GM12874 (cell line): ENCODE results near the gene MARF1.

ENCODE experiments used
- TF ChIP-seq, protein P1 (sequence below): IDR thresholded peaks from 2 replicates; pipeline ENCODE4 v1.5.1; 2011; ENCODE audit warnings: low read depth, mild to moderate bottlenecking, control low read depth, low read length, moderate library complexity; ENCODE audit not compliant: insufficient read depth

Gene MARF1

DNA sequence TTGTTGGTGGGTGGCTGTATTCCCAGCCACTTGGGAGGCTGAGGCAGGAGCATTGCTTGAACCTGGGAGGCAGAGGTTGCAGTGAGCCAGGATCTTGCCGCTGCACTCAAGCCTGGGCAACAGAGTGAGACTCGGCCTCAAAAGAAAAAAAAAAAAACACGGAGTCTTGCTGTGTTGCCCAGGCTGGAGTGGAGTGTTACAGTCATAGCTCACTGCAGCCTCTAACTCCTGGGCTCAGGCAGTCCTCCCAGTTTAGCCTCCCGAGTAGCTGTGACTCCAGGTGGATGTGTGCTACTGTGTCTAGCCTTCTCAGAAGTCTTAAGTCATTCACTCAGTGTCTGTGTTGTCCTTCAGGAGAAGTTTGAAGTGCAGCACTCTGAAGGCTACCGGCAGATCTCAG, 34.5 kb upstream of the MARF1 start:
- TF ChIP-seq, protein P1, sequence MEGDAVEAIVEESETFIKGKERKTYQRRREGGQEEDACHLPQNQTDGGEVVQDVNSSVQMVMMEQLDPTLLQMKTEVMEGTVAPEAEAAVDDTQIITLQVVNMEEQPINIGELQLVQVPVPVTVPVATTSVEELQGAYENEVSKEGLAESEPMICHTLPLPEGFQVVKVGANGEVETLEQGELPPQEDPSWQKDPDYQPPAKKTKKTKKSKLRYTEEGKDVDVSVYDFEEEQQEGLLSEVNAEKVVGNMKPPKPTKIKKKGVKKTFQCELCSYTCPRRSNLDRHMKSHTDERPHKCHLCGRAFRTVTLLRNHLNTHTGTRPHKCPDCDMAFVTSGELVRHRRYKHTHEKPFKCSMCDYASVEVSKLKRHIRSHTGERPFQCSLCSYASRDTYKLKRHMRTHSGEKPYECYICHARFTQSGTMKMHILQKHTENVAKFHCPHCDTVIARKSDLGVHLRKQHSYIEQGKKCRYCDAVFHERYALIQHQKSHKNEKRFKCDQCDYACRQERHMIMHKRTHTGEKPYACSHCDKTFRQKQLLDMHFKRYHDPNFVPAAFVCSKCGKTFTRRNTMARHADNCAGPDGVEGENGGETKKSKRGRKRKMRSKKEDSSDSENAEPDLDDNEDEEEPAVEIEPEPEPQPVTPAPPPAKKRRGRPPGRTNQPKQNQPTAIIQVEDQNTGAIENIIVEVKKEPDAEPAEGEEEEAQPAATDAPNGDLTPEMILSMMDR: no peak

DNA sequence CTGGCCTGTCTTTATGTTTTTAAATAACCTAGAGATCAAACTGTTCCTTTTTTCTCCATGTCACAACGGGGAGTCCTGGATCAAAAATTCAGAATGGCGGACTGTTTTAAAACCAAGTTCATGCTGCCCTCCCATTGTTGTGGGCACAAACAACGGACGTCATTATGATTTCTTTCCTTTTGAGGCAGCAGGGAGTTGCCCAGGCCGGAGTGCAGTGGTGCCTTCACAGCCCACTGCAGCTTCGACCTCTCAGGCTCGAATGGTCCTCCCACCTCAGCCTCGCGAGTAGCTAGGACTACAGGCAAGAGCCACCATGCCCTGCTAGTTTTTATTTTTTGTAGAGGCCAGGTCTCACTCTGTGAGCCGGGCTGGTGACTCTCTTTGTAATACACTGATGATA, 33.6 kb upstream of the MARF1 start:
- TF ChIP-seq, protein P1: no peak

DNA sequence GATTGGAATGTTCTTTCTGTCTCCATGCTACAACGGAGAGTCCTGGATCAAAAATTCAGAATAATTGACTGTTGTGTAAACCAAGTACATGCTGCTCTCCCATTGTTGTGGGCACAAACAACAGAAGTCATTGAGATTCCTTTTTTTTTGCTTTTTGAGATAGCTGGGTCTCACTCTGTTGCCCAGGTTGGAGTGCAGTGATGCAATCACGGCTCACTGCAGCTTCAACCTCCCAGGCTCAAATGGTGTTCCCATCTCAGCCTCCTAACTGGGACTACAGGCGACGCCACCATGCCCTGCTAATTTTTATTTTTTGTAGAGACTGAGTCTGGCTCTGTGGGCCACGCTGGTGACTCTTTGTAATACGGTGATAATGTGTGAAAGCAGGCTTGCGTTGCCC, 31.6 kb upstream of the MARF1 start:
- TF ChIP-seq, protein P1: no peak

DNA sequence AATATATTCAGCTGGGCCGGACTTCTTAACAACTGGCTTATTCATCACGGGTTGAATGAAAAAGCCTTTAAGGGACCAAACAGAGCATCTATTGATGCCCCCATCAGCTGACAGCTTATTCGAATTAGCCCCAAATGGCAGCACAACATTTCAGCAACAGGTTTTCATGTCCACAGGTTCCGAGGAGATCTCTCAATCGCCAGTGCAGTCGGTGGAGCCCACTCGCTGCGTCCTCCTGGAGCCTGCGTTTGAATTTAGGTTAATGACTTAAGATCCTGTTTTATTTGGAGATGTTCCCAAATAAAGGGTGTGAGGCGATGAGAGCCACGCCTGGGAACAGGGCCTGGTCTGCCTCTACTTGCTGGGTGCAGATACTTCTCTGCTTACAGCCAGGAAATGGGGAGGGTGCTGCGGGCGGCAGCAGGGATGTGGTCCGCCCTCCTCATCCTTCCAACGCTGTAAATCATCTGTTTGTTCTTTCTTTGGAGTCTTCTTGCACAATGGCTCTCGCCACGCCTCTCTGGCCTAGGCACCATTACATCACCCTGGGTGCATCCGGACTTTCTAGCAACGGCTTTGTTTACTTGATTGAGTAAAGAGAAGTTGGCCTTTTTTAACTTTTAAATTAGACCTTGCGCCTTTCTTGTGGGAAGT, 29.7 kb upstream of the MARF1 start:
- TF ChIP-seq, protein P1: no peak

DNA sequence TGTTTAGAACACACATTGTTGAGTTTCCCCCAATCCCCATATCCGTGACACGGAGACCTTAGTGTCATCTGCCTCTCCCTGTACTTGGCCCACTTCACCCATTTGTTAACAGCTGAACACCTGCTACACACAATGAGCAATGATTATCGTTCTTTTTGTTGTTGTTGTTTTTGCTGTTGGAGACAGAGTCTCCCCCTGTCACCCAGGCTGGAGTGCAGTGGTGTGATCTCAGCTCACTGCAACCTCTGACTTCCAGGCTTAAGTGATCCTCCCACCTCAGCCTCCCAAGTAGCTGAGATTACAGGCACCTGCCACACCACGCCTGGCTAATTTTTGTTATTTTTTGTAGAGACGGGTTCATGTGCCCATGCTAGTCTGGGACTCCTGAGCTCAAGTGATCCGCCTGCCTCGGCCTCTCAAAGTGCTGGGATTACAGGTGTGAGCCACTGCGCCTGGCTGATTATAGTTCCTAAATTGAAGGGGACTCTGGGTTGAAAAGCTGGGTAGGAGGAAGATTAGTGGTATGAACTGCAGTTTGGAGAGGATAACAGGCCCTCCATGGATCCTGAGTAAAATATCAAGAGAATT, 28.7 kb upstream of the MARF1 start:
- TF ChIP-seq, protein P1: no peak

DNA sequence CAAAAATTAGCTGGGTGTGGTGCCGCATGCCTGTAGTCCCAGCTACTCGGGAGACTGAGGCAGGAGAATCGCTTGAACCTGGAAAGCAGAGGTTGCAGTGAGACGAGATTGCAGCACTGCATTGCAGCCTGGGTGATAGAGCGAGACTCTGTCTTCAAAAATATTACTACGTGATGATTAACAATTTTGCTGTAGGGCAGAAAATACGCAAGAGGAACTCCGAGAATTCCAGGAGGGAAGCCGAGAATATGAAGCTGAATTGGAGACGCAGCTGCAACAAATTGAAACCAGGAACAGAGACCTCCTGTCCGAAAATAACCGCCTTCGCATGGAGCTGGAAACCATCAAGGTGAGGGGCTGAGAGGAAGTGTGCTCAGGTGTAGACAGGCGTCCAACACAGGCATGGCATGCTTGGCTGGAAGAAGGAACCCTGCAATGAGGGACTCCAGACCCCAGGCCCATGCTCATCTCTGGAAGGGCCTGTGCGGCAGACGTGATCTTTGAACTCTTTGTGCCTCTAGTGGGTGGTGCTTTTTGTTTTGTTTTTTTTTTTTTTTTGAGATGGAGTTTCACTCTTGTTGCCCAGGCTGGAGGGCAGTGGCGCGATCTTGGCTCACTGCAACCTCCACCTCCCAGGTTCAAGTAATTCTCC, 24.3 kb upstream of the MARF1 start:
- TF ChIP-seq, protein P1: no peak

DNA sequence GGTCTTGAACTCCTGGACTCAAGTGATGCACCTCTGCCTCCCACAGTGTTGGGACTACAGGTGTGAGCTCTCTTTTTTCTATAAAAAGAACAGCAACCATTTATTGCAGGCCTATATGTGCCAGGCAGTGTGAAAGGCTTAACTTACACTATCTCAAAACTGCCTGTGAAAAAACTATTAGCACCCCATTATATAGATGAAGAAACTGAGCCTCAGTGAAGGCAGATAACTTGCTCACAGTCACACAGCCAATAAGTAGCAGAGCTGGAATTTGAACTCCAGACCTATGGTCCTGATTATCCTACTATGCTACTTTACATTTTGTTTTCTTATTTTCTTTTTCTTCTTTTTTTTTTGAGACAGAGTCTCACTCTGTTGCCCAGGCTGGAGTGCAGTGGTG, 22.2 kb upstream of the MARF1 start:
- TF ChIP-seq, protein P1: no peak
